MV-4-11 (cell line): ENCODE measurements around the gene PEA15.

Experiments
- DNase-seq: peaks from one replicate; lab custom pipeline; 2025; lab: John Stamatoyannopoulos, UW

Gene PEA15

GRCh38 chr1:160179336-160179735, 25.8 kb upstream of the PEA15 start:
- no peak for DNase-seq

GRCh38 chr1:160186246-160186645, 18.9 kb upstream of the PEA15 start:
- DNase-seq: no peak

- no peak for DNase-seq
Measured at GRCh38 chr1:160186729-160187128, 18.5 kb upstream of the PEA15 start.

GRCh38 chr1:160187407-160187806, 17.8 kb upstream of the PEA15 start:
- DNase-seq: no peak

- DNase-seq: no peak
Measured at GRCh38 chr1:160188341-160188740, 16.8 kb upstream of the PEA15 start.

GRCh38 chr1:160189649-160190625, 15.2 kb upstream of the PEA15 start, which contains the start of gene CASQ1:
Gene CASQ1 (plus strand): TSS chr1:160190575. CDS start chr1:160190752, 177 bp downstream.
- DNase-seq: no peak

- DNase-seq: no peak
Measured at GRCh38 chr1:160191756-160192155, 13.4 kb upstream of the PEA15 start.

- no peak for DNase-seq
Measured at GRCh38 chr1:160192234-160192633, 12.9 kb upstream of the PEA15 start.

- DNase-seq: peak; percentile 45
Measured at GRCh38 chr1:160193091-160193819, 11.9 kb upstream of the PEA15 start.

GRCh38 chr1:160193832-160194736, 11.1 kb upstream of the PEA15 start:
- no peak for DNase-seq

- no peak for DNase-seq
Measured at GRCh38 chr1:160194737-160195059, 10.5 kb upstream of the PEA15 start.

- no peak for DNase-seq
Measured at GRCh38 chr1:160196143-160196542, 9.0 kb upstream of the PEA15 start.

- no peak for DNase-seq
Measured at GRCh38 chr1:160197231-160197630, 8.0 kb upstream of the PEA15 start.

- peak; percentile 29 for DNase-seq
Measured at GRCh38 chr1:160200786-160201185, 4.4 kb upstream of the PEA15 start.

- DNase-seq: peak; percentile 92
Measured at GRCh38 chr1:160204526-160205241, 500 bp upstream of the PEA15 start.

- no peak for DNase-seq
Measured at GRCh38 chr1:160206036-160206389, 829 bp downstream of the PEA15 start.

- DNase-seq: peak; percentile 66
Measured at GRCh38 chr1:160206421-160207117, 1.4 kb downstream of the PEA15 start.

GRCh38 chr1:160207118-160207650, 2.0 kb downstream of the PEA15 start:
- DNase-seq: no peak

GRCh38 chr1:160207771-160208556, 2.8 kb downstream of the PEA15 start:
- DNase-seq: no peak
